Small intestine (tissue), 7 donors: Measurements from ENCODE around the gene KCNA1. TPM values are rescaled to one million over a fixed set of nuclear protein-coding genes. Genes with fewer than 3 reads are reported as not detected.
A peak's percentile ranks its signal among the peaks of the same experiment; 100 is the strongest.

ENCODE experiments used
- DNase-seq, 2 donors: peaks; one replicate each; pipeline versions ENCODE4 v3.0.0 to v3.0.0-alpha.2; 2013
- FAIRE-seq: peaks from 2 replicates; lab custom pipeline; 2012; peaks lifted over from hg19 to GRCh38; lab: Jason Lieb, UNC
- H3K27ac ChIP-seq, 3 donors: one replicate each; pipeline ENCODE4 v1.5.1; 2013; ENCODE audit warnings: low read length in 2 of 3, mild to moderate bottlenecking in 2 of 3, control low read depth in 1 of 3, inconsistent platforms in 1 of 3, low read depth in 1 of 3, moderate library complexity in 1 of 3
- H3K27me3 ChIP-seq, 3 donors: one replicate each; pipeline ENCODE4 v1.6.1; 2013; ENCODE audit warnings: low read length in 3 of 3, inconsistent platforms in 1 of 3; ENCODE audit not compliant: control insufficient read depth in 3 of 3, insufficient read depth in 3 of 3
- H3K36me3 ChIP-seq, 3 donors: one replicate each; pipeline ENCODE4 v1.6.1; 2013; ENCODE audit warnings: low read length in 3 of 3, inconsistent platforms in 1 of 3, low read depth in 1 of 3, mild to moderate bottlenecking in 1 of 3, moderate library complexity in 1 of 3; ENCODE audit not compliant: control insufficient read depth in 3 of 3, insufficient read depth in 2 of 3
- H3K4me1 ChIP-seq, 3 donors: one replicate each; pipeline ENCODE4 v1.6.1; 2013; ENCODE audit warnings: low read length in 2 of 3, inconsistent platforms in 1 of 3, low read depth in 1 of 3, mild to moderate bottlenecking in 1 of 3, moderate library complexity in 1 of 3; ENCODE audit not compliant: control insufficient read depth in 3 of 3, insufficient read depth in 2 of 3
- H3K4me3 ChIP-seq, 3 donors: one replicate each; pipeline ENCODE4 v1.5.1; 2013; ENCODE audit warnings: low read length in 3 of 3, control low read depth in 1 of 3, inconsistent platforms in 1 of 3, low read depth in 1 of 3, mild to moderate bottlenecking in 1 of 3, moderate library complexity in 1 of 3
- H3K9me3 ChIP-seq, 2 donors: one replicate each; pipeline ENCODE4 v1.6.1; 2013; ENCODE audit warnings: low read depth in 1 of 2, low read length in 1 of 2; ENCODE audit not compliant: control insufficient read depth in 2 of 2, insufficient read depth in 1 of 2
- WGBS, 3 donors: extraction: QIAGEN DNeasy Blood & Tissue Kit; methylation state at CpG; one replicate each; pipeline ENCODE4 v1.1.7; 2013; 5-methylcytosine and 5-hydroxymethylcytosine counted together
- polyA plus RNA-seq, 4 donors: library from polyadenylated mRNA; stranded (reverse) in 3 of 4; unstranded in 1 of 4; fragments of 200-250 nt in 3 of 4; fragments of 120-200 nt in 1 of 4; gene quantifications; one replicate each; pipeline versions ENCODE4 v1.2.1 to v1.2.3, GENCODE V29; 2013
- donor health status: healthy with polysubstance abuse.
- donor health status: control.
- donor health status: control.
- donor health status: Bipolar disorder and iron deficiency.
- donor health status: healthy.

The KCNA1 gene
- polyA plus RNA-seq, 4 donors: 0.01 to 0.07 TPM; not detected in 2

DNA sequence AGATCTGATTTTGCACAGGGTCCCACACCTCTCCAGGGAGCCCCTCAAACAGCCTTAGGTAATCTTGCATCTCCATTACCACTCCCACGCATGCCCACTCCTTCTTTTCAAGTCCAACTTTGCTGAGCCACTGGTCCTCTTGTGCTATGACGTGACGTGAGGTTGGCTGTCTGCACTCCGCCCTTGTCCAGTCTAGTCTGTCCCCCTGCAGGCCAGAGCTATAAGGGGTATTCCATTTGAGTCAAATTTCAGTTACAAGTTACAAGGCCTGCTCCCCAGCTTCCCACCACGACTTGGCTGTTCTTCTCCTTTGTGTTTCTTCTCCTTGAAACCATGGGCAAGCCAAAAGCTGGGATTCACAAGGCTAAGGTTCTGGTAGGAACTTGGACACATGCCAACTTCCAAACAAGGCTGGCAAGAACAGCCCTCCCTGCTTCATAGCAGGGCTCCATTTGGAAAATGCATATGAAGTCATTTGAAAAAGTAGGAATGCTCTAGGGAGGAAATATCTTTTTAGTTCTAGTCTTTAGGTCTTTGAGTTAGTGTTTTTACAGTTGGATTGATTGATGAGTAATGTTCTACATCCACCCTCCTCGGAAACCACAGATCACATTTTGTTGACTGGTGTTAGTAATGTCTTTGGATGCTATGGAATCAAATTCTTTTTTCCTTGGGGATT is 49.1 kb downstream of the KCNA1 start:
- FAIRE-seq (no peak), DNase-seq (no peak)
- no peaks in the 10 kb centered on the region for H3K36me3 ChIP-seq
- no peak overlapping the region for H3K27ac ChIP-seq
- H3K9me3 ChIP-seq: no peaks in the 10 kb centered on the region
- no peak overlapping the region for H3K4me3 ChIP-seq
- 73 to 75% (median 74%) methylated on average over 6 of the region's 6 CpGs for WGBS, 3 donors
- no peaks in the 10 kb centered on the region for H3K4me1 ChIP-seq
- peaks cover 0 to 25% (median 5%) of the 10 kb centered on the region in 3 donors for H3K27me3 ChIP-seq

DNA sequence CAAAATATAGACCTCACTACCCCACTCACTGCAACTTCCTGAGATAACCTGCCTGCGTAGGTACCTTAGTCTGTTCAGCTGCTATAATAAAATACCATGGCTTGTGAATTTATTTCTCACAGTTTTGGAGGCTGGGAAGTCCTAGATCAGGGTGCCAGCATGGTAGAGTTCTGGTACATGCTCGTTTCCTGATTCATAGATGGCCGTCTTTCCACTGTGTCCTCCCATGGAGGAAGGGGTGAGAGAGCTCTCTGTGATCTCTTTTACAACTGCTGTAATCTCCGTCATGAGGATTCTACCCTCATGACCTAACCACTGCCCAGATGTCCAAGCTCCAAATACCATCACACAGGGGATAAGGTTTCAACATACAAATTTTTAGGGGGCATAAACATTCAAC is 49.7 kb downstream of the KCNA1 start:
- no peak overlapping the region for H3K27ac ChIP-seq
- no peak for DNase-seq
- H3K36me3 ChIP-seq: no peaks in the 10 kb centered on the region
- WGBS, 3 donors: 75 to 81% (median 75%) methylated on average over 4 of the region's 4 CpGs
- no peak overlapping the region for H3K4me3 ChIP-seq
- H3K27me3 ChIP-seq: peaks cover 0 to 25% (median 6%) of the 10 kb centered on the region in 3 donors
- no peak for FAIRE-seq
- no peaks in the 10 kb centered on the region for H3K9me3 ChIP-seq
- H3K4me1 ChIP-seq: no peaks in the 10 kb centered on the region

DNA sequence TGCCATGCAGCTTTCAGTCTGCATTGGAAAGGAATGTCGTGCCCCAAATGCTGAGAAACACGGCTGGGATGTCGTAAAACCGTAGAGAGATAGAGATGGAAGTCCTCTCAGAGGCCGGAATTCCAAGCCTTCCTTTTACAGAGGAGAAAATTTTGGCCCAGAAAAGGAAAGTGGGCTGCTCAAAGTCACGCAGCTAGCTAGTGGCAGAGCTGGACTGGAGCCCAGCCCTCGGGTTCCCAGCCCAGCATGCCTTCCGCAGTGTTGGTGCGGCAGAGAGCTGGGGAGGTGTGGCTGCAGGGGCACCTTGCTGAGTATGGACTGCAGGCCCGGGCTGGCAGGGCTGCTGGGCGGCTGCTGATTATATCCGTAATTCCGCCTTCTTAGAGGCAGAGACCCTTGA is 50.3 kb downstream of the KCNA1 start:
- no peaks in the 10 kb centered on the region for H3K36me3 ChIP-seq
- FAIRE-seq (no peak), DNase-seq (no peak)
- 36 to 46% (median 41%) methylated on average over 13 of the region's 13 CpGs for WGBS, 3 donors
- no peaks in the 10 kb centered on the region for H3K4me1 ChIP-seq
- no peak overlapping the region for H3K27ac ChIP-seq
- H3K27me3 ChIP-seq: peaks cover 0 to 25% (median 7%) of the 10 kb centered on the region in 3 donors
- H3K9me3 ChIP-seq: no peaks in the 10 kb centered on the region
- no peak overlapping the region for H3K4me3 ChIP-seq

DNA sequence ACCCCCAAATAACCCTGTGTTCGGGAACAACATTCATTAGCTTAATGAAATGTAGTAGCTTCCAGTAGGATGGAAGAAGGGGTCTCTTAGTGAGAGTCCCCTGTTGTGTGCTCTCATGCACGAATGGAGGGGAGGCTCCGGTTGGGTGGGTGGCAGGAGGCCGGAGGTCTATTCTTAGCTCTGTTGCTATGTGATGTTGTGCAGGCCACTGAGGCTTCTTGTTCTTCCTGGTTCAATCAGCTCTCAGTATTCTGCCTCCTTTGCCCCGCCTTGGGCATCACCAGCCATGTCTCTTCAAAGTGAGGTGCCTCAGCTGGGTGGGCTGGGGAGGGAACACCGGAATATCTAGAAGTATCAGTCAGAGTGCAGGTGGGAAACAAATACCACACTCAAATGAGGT is 50.8 kb downstream of the KCNA1 start:
- Histone ChIP-seq H3K4me3 (no peak overlapping the region), H3K9me3 (no peaks in the 10 kb centered on the region), H3K4me1 (no peaks in the 10 kb centered on the region), H3K27ac (no peak overlapping the region), H3K27me3 (peaks cover 0 to 25% (median 10%) of the 10 kb centered on the region in 3 donors), H3K36me3 (no peaks in the 10 kb centered on the region)
- DNase-seq (no peak), FAIRE-seq (no peak)
- WGBS, 3 donors: 79 to 83% (median 82%) methylated on average over 6 of the region's 6 CpGs

DNA sequence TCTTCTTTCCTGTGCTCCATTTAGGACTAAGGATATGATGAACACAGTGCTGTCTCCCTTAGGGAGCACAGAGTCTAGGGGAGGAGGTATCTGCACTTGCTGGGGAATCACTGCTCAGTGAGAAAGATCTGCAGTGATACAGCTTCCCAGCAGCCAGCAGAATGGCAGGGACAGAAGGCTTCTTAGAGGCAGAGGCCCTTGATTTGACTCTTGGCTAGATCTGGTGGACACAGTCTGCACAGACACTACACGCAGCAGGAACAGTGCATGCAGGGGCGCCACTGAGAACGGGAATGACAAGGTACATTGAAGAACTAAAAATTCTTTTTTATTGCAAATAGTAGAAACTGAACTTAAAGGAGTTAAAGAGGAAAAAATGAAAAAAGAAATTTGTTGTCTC is 51.6 kb downstream of the KCNA1 start:
- Histone ChIP-seq H3K4me1 (no peaks in the 10 kb centered on the region), H3K27me3 (peaks cover 0 to 25% (median 10%) of the 10 kb centered on the region in 3 donors), H3K27ac (no peak overlapping the region), H3K9me3 (no peaks in the 10 kb centered on the region), H3K36me3 (no peaks in the 10 kb centered on the region), H3K4me3 (no peak overlapping the region)
- FAIRE-seq (no peak), DNase-seq (no peak)
- WGBS, 3 donors: 72 to 78% (median 77%) methylated on average over 3 of the region's 3 CpGs

DNA sequence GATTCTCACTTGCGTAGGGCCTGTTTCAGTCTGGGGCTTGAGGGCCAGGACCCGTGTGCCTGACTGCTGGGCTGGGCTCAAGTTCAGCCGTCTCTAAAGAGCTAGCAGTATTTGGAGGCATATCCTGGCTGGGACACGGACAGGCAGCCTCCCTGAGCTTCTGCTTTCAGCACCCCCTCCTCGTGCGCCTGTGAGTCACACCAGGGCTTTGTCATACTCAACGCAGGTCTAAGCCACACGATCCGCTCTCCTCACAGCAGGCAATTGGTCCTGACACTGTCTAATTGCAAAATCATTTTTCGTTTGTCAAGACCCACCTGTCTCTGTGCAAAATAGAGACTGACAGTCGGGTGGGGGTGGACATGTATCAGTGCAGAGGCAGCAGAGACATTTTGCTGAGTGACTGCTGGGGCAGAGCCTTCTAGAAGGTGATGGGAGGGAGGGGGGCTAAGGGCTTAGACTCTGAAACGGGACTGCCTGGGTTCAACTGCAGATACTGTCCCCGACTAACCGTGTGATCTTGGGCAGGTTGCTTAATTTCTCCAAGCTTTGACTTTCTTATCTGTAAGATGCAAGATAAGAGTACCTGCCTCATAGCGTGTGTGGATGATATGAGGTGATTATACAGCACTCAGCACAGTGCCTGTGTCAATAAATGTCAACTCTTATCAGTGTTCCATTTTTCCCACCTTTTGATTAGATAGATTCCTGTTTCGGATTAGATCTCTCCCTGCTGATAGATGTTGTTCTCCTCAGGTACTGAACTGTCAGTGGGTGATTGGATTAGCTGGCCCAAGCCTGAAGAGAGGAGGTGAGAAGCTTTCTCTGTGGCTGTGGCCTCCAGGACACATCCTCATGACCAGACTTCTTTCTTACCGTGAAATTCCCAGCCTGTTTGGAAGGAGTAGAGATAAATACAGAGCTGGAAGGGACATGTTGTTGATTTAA is 53.1 kb downstream of the KCNA1 start:
- Histone ChIP-seq H3K4me1 (no peaks in the 10 kb centered on the region), H3K36me3 (no peaks in the 10 kb centered on the region), H3K9me3 (no peaks in the 10 kb centered on the region), H3K27me3 (peaks cover 0 to 27% (median 10%) of the 10 kb centered on the region in 3 donors), H3K4me3 (no peak overlapping the region), H3K27ac (no peak overlapping the region)
- DNase-seq (peak in 1 of 2 donors; percentile 33), FAIRE-seq (no peak)
- 28 to 49% (median 36%) methylated on average over 17 of the region's 17 CpGs for WGBS, 3 donors

Other genes with a start within 250 kb of the KCNA1 start
- gene GALNT8, start 189.5 kb upstream of the KCNA1 start, polyA plus RNA-seq: 10 to 100 TPM in 1 of 4 donors, 1 to 10 TPM in 1, under 1 TPM in 1, not detected in 1; 0.67 to 14.4 (median 6.8) TPM
- gene KCNA5, start 134.0 kb downstream of the KCNA1 start, polyA plus RNA-seq: 1 to 10 TPM in 1 of 4 donors, under 1 TPM in 1, not detected in 2; 0.30 to 3.1 TPM